Subcutaneous adipose tissue (tissue), 4 donors: ENCODE data around the gene PAM. TPM values are rescaled to one million over a fixed set of nuclear protein-coding genes. Genes with fewer than 3 reads are reported as not detected.

Source experiments
- CTCF ChIP-seq: fragments of 450-650 bp; IDR thresholded peaks from one replicate; pipeline ENCODE4 v1.5.1; 2016; ENCODE audit warnings: low read depth, mild to moderate bottlenecking, control low read depth, antibody characterized with exemption, moderate library complexity
- total RNA-seq, 4 donors: library from RNA; depleted of rRNA; stranded (reverse); fragments of >200 nt; gene quantifications; one replicate each; pipeline ENCODE4 v1.1.0, GENCODE V29; 2016

Gene PAM
- total RNA-seq, 4 donors from 2014 or later = 142 to 289 (median 225) TPM

GRCh38 chr5:102924963-102925362 is 169.9 kb downstream of the PAM start:
- TF ChIP-seq CTCF = no peak

- TF ChIP-seq CTCF = no peak
Measured at GRCh38 chr5:102927007-102927406, 171.9 kb downstream of the PAM start.

GRCh38 chr5:102930244-102930643 is 175.1 kb downstream of the PAM start:
- no peak for TF ChIP-seq CTCF

- no peak for TF ChIP-seq CTCF
Measured at GRCh38 chr5:102931085-102931725, 176.1 kb downstream of the PAM start.

- TF ChIP-seq CTCF = no peak
Measured at GRCh38 chr5:102932781-102933180, 177.7 kb downstream of the PAM start.

- TF ChIP-seq CTCF = no peak
Measured at GRCh38 chr5:102933316-102933715, 178.2 kb downstream of the PAM start.

- no peak for TF ChIP-seq CTCF
Measured at GRCh38 chr5:102933721-102934459, 178.8 kb downstream of the PAM start.
